Measurements from ENCODE around the gene ZNF761.
"Not testable (repeated sequence)": the region's sequence is repeated elsewhere in the genome, so short reads cannot be mapped to it uniquely, and the experiment has no call there.

ZNF761 gene

DNA sequence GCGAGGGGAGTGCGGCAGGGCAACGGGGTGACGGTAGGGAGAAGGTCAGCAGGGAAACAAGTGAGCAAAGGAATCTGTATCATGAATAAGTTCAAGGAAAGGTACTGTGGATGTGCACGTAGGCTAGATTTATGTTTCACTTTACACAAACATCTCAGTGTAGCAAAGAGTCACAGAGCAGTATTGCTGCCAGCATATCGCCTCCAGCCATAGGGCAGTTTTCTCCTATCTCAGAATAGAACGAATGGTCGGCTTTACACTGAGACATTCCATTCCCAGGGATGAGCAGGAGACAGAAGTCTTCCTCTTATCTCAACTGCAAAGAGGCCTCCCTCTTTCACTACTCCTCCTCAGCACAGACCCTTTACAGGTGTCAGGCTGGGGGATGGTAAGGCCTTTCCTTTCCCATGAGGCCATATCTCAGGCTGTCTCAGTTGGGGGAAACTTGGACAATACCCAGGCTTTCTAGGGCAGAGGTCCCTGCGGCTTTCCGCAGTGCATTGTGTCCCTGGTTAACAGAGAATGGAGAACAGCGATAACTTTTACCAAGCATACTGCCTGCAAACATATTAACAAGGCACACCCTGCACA lies 28.4 kb downstream of the ZNF761 start:
- not testable (repeated sequence) for DNase-seq (ENCODE audit: low read depth in 2 of 2)

DNA sequence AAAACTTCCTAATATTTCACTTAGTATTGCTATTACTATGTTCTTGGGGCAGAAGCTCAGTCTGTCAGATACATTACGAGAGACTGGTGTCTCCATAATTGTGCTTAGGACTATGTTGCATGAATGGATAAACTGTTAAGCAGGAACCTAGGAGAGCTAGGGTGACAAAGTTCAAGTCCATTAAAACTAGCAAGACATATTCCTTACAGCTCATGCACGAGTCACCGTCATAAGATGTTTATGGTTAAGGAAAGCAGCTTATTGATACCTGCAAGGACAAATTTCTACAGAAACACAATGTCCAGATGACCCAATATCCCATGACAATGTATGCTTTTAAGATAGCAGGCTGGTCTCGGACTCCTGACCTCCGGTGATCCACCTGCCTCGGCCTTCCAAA lies 30.1 kb downstream of the ZNF761 start:
- no peak for DNase-seq (ENCODE audit: low read depth in 2 of 2)

DNA sequence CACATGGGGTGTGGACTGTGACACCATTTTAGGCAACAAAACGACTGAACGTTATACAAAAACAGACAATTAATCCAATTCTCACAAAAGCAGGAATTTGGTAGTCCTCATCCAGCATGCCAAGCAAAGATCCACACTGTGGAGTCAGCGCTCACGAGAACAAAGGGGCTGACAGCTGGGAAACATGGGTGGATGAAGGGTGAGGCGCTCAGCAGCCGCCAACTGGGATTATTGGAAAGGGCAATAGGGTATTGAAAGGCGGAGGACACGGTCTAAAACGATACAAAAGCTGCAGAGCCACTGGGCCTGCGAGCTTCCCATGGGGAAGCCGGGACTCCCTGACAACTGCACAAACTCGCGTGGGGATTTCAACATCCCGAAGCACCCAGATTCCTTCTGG lies 31.1 kb downstream of the ZNF761 start:
- no peak for DNase-seq (ENCODE audit: low read depth in 2 of 2)

DNA sequence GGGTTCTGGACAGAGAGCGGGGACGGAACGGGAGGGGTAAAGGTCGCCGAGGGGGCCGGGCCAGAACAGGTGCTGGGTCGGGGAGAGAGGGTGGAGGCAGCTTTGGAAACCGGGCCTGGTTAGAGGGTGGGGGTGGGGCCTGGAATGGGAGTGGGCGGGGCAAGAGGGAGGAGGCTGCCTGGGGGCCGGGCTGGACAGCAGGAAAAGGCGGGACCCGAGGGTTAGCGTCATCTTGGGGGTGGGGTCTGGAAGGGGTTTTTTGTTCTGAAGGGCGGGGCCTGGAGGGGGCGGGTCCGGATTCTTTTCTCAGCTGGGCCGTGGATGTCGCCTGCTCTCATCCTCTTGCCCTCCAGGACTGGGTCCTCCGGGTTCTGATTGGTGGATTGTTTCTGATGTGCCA lies 31.5 kb downstream of the ZNF761 start:
- DNase-seq (ENCODE audit: low read depth in 2 of 2): no peak

DNA sequence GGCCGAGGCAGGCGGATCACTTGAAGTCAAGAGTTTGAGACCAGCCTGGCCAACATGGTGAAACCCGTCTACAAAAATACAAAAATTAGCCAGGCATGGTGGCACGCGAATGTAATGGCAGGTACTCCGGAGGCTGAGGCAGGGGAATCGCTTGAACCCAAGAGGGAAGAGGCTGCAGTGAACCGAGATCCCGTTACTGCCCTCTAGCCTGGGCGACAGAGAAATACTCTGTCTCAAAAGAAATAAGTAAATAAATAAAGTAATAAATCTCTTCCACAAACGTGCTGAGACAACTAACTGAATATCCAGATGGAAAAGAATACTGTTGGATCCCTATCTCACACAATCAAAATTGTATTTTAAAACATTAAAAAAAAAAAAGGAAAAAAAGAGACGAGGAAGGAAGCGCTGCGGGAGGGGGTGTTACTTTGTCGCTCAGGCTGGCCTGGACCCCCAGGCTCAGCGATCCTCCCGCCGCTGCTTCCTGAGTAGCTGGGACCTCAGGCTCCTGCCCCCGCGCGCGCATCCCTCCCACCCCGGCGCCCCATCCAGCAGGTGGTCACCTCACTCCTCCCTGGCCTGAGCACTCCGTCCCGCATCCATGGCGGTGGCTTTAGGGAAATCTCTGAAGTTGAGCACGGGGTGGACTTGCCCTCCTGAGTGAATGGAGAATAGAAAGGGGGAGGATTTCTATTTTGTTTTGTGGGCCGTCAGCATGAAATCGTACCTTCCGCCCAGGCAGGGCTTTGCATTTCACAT lies 35.1 kb downstream of the ZNF761 start:
- no peak for DNase-seq (ENCODE audit: low read depth in 2 of 2)

DNA sequence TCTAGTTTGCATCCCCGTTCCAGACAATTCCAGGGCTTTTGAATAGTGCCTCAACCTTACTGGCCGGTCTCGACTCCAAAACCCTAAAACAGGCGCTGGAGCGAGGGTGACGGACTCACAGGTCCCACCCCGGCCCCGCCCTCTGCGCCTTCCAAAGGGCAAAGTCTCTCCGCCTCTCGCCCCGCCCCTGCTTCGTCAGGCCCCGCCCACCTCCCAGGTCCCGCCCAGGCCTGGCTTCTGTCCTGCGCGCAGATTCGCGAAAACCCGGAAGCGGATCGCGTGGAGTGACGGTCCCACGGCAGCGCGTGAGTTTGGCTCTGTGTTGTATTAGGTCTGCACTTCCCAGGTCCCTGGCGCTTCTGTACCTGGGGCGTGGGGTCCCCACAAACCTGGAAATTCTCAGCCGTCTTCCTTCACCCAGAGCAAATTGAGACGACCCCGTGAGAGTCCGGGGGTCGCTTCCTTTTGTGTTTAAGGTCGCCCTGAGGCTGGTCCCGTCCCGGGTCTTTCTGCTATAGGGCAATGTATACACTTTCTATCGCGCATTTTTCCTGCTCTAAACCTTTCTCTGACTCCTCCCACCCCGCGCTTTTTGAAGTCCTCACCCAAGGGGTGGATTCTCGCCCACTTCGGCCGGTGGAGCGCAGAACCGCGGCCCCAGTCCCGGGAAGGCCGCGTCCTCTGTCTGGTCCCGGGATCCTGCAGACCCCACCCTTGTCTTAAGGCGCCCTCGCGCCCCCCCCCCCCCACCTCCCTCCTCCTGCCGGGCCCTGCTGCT lies 35.9 kb downstream of the ZNF761 start, which contains the start of gene ZNF813:
Gene ZNF813 (plus strand): TSS at position 249 of the 778 bp plus-strand sequence. CDS start 16,090 bp downstream, outside the sequence.
- DNase-seq (ENCODE audit: low read depth in 2 of 2): peak; percentile 97 to 98

DNA sequence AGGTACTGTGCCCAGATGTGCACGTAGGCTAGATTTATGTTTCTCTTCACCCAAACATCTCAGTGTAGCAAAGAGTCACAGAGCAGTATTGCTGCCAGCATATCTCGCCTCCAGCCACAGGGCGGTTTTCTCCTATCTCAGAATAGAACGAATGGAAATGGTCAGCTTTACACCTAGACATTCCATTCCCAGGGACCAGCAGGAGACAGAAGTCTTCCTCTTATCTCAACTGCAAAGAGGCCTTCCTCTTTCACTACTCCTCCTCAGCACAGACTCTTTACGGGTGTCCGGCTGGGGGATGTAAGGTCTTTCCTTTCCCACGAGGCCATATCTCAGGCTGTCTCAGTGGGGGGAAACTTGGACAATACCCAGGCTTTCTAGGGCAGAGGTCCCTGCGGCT lies 36.8 kb downstream of the ZNF761 start:
- not testable (repeated sequence) for DNase-seq (ENCODE audit: low read depth in 2 of 2)

DNA sequence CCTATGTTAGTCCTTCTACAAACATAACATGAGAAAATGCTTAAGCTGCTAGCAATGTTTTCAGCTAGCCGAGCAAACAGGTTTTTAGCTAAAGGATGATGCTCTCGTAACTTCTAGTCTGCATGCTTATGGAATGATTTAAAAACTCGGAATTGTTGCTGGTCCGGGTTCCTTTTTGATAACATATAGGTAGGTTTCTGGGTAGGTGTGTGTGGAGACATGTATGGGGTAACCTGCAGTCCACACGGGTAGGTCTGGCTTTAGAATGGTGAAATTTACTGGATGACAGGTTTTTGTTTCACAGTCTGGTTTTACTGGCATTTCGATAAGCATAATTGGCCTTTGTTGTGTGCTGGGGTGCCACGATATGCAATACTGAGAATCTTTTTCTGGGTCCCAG lies 40.1 kb downstream of the ZNF761 start:
- DNase-seq (ENCODE audit: low read depth in 2 of 2): no peak

DNA sequence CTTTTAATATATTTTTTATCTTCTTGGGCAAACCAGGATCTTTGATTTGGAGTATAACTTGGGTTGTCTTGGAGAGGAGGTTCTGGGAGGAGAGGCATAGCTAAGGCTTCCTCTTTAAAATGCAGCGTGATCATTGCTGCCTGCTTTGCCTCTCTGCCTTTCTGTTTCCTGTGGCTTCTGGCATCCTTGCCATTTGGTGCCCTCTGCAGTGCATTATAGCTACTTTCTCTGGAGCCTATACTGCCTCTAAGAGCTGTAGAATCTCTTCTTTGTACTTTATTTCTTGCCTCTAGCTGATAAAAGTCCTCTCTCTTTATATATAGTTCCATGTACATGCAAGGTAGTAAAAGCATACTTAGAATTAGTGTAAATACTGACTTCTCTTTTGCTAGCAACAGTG lies 43.0 kb downstream of the ZNF761 start:
- DNase-seq (ENCODE audit: low read depth in 2 of 2): not testable (repeated sequence)

DNA sequence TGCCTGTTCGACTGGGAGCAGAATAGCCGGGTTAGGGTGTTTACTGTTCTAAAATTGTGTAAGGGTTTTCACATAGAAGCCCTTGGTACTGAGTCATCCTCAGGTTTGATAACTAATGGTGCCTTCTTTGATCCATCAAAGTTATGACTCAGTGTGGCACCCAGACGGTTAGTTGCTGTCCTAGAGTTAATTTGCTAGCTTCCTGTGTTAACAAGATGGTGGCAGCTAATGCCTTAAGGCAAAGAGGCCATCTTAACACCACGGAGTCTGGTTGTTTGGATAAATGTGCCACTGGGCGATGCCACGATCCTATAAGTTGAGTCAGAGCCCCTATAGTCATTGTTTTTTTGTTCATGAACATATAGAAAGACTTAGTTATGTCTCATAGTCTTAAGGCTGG lies 43.7 kb downstream of the ZNF761 start:
- not testable (repeated sequence) for DNase-seq (ENCODE audit: low read depth in 2 of 2)

DNA sequence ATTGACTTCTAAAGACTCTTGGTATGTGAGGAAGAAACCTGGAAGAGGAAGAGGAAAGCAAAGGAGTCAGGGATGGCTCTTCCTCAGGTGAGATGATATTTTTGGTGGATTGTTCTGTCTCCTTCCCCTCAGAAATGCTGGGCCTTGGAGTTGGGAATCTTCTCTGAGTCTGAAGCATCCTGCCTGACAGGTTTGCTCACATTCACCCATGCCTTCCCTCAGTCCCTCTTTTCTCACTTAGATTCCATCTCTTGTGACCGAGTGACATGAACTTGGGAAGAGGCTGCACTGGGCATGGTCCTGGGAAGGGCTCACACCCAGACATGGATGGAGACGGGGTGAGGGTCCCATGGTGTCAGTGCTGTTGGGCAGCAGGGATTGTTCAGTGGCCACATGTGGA lies 52.0 kb downstream of the ZNF761 start:
- not testable (repeated sequence) for DNase-seq (ENCODE audit: low read depth in 2 of 2)

DNA sequence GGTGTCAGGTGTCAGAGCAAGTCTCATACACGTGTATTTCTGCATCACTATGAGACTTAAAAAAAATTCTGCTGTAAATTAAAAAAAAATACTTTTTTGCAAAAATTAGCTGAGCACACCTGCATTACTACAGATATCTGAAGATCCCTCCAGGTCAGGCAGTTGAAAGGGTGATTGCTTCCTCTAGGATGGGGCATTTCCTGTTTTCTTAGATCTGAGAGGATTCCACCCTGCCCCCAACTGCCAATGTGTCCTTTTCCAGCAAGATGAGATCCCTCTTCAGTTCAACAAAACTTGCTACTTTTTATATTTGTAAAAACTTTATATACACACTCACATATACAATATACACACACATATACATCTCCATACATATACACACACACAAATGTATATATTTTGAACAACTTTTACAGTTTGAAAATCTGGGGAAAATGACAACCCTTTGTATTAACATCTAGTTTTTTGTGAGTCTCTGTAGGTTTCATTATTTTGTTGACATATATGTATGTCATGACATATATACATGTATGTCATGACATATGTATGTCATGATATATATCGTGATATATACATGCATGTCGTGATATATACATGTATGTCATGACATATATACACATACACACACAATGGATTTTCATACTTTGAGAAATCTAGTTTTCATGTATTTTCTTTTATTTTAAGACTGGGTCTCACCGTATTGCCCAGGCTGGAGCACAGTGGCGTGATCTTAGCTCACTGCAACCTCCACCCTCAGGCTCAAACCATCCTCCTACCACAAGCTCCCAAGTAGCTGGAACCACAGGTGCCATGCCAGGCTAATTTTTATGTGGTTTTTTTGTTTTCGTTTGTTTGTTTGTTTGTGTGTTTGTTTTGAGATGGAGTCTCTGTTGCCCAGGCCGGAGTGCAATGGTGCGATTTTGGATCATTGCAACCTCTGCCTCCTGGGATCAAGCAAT lies 53.5 kb downstream of the ZNF761 start:
- DNase-seq (ENCODE audit: low read depth in 2 of 2): no peak

DNA sequence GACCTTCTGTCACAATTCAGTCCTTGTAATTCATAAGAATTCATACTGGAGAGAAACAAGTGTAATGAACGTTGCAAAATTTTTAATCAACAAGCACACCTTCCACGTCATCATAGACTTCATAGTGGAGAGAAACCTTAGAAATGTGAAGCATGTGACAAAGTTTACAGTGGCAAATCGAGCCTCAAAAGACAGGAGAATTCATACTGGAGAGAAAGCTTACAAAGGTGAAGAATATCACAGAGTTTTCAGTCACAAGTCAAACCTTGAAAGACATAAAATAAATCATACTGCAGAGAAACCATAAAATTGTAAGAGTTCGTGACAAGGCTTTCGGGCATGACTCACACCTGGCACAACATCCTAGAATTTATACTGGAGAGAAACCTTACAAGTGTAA lies 60.4 kb downstream of the ZNF761 start:
- no peak for DNase-seq (ENCODE audit: low read depth in 2 of 2)

DNA sequence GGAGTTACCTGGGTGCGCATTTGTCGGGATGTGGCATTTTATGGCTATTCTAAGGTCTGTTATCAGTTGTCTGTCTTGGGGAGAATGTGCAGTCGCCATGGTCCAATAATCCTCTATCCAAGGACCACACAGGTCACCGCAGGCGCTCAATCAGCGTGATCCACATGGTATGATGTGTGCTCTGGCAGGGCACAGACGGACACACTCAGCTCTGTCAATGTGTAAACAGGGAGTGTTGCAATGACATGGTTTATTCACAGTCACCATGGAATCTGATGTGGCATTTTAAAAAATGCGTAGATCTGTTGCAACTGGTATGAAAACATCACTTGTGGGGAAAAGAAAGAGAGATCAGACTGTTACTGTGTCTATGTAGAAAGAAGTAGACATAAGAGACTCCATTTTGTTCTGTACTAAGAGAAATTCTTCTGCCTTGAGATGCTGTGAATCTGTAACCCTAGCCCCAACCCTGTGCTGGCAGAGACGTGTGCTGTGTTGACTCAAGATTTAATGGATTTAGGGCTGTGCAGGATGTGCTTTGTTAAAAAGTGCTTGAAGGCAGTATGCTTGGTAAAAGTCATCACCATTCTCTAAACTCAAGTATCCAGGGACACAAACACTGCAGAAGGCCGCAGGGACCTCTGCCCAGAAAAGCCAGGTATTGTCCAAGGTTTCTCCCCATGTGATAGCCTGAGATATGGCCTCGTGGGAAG lies 65.7 kb downstream of the ZNF761 start:
- DNase-seq (ENCODE audit: low read depth in 2 of 2): not testable (repeated sequence)

DNA sequence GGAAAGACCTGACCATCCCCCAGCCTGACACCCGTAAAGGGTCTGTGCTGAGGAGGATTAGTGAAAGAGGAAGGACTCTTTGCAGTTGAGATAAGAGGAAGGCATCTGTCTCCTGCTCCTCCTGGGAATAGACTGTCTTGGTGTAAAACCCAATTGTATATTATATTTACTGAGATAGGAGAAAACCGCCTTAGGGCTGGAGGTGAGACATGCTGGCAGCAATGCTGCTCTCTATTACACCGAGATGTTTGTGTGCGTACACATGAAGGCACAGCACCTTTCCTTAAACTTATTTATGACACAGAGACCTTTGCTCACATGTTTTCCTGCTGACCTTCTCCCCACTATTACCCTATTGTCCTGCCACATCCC lies 66.2 kb downstream of the ZNF761 start:
- DNase-seq (ENCODE audit: low read depth in 2 of 2): not testable (repeated sequence)

DNA sequence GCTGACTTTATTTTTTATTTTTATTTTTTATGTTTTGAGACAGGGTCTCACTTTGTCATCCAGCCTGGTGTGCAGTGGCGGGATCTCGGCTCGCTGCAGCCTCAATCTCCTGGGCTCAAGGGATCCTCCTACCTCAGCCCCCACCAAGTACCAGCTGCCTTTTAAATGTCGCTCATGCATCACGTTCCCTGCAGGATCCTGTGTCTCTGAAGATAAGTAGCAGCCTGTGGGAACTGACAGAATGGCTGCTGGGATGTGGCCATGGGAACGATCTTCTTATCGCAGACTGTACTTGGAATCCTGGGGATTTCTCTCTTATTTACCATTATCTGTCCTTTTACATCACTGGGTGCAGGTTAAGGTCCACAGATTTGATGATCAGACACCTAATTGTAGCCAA lies 71.4 kb downstream of the ZNF761 start:
- not testable (repeated sequence) for DNase-seq (ENCODE audit: low read depth in 2 of 2)

DNA sequence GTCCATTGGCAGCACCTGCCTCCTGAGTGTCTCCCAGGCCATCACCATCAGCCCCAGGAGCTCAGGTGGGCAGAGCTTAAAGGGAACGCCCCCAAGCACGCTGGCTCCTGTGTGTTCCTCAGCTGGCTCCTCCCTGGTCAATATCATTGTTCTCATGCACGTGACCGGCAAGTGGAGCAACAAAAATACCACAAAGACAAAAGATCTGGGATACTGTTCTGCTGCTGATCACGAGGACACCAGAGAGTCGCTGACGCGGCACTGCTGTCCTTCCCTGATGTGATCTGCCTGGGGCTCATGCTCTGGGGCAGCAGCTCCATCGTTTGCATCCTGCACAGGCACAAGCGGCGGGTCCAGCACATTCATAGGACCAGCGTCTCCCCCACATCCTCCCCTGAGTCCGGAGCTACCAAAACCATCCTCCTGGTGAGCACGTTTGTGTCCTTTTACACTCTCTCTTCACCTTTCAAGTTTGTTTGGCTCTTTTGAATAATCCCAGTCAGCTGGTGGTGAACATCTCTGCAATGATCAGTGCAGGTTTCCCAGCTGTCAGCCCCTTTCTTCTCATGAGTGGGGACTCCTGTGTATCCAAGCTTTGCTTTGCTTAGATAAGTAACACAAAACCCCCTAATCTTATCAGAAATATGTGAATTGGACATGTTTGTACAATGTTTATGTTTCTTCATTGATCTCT lies 72.0 kb downstream of the ZNF761 start:
- not testable (repeated sequence) for DNase-seq (ENCODE audit: low read depth in 2 of 2)

DNA sequence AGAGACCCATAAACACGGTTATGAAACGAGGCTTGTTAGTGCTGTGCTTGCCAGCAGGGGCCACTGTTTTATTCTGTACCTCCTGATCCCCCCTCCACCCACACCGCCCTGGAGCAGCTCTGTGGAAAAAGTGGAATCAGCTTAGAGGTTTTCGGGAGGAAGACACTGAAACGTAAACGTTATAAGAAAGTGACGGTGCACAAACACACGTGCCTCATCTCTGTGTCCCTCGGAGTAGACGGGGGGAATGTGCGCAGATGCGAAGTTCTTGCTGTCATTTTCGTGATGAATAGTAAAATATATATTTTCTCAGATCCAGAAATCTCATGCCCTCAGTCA lies 72.5 kb downstream of the ZNF761 start:
- DNase-seq (ENCODE audit: low read depth in 2 of 2): not testable (repeated sequence)

DNA sequence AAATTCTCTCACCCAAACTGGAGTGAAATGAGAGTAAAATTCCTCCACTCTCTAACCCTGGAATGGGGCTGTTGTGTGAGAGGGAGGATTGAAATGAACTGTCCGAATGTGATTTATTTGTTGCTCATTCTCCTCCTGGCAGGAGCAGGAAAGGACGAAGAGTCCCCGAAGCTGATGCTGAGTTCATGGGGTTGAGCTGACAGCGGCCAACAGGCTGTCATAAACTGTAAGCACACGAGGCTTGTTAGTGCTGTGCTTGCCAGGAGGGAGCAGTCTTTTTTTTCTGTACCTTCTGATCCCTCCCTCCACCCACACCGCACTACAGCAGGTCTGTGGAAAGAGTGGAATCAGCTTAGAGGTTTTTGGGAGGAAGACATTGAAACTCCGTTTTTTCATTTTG lies 73.1 kb downstream of the ZNF761 start:
- no peak for DNase-seq (ENCODE audit: low read depth in 2 of 2)

DNA sequence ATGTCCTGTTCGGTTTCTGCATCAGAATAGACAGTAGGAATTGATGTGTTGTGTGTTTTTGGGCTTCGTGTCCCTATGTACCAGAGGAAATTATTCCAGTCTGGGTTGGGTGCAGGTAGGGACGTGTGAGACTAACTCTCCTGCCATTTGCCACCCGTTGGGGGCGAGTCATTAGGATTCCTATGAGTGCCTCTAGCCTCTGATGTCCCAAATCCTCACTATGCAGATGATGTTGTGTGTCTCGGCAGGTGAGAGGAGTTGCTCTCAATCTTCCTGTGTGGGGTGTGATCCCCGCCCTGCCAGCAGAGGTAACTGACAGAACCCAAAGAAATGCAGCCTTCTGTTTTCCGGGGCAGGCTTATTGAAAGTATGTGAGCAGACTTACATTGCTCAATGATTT lies 74.9 kb downstream of the ZNF761 start:
- no peak for DNase-seq (ENCODE audit: low read depth in 2 of 2)
